Ishikawa (cell line): ENCODE data around the gene OSBPL6.

Experiments
- CEBPB ChIP-seq: IDR thresholded peaks from 2 replicates; pipeline ENCODE4 v1.6.1; 2012
- CREB1 ChIP-seq: IDR thresholded peaks from 2 replicates; pipeline ENCODE4 v1.6.1; 2012; ENCODE audit warnings: low read depth
- EGR1 ChIP-seq: IDR thresholded peaks from 2 replicates; pipeline ENCODE4 v1.6.1; 2012
- EP300 ChIP-seq: IDR thresholded peaks from 2 replicates; pipeline ENCODE4 v1.6.1; 2012; ENCODE audit warnings: borderline replicate concordance
- FOXM1 ChIP-seq: IDR thresholded peaks from 2 replicates; pipeline ENCODE4 v1.6.1; 2012; ENCODE audit warnings: low read depth, borderline replicate concordance
- NFIC ChIP-seq: IDR thresholded peaks from 2 replicates; pipeline ENCODE4 v1.6.1; 2012
- RAD21 ChIP-seq: IDR thresholded peaks from 2 replicates; pipeline ENCODE4 v1.6.1; 2012; ENCODE audit warnings: low read depth
- TAF1 ChIP-seq: IDR thresholded peaks from 2 replicates; pipeline ENCODE4 v1.6.1; 2012; ENCODE audit warnings: low read depth, mild to moderate bottlenecking
- TCF12 ChIP-seq: IDR thresholded peaks from 2 replicates; pipeline ENCODE4 v1.6.1; 2012; ENCODE audit warnings: low read depth
- TEAD4 ChIP-seq: IDR thresholded peaks from 2 replicates; pipeline ENCODE4 v1.6.1; 2012
- YY1 ChIP-seq: IDR thresholded peaks from 2 replicates; pipeline ENCODE4 v1.6.1; 2012; ENCODE audit warnings: low read depth
- ZBTB7A ChIP-seq: IDR thresholded peaks from 2 replicates; pipeline ENCODE4 v1.6.1; 2012; ENCODE audit warnings: low read depth
- TF ChIP-seq, protein P1 (sequence below): IDR thresholded peaks from 2 replicates; pipeline ENCODE4 v1.6.1; 2012
- TF ChIP-seq, protein P2 (sequence below): IDR thresholded peaks from 2 replicates; pipeline ENCODE4 v1.6.1; 2012
- TF ChIP-seq, protein P3 (sequence below): IDR thresholded peaks from 2 replicates; pipeline ENCODE4 v1.6.1; 2012; ENCODE audit warnings: low read depth, mild to moderate bottlenecking

The OSBPL6 gene

DNA sequence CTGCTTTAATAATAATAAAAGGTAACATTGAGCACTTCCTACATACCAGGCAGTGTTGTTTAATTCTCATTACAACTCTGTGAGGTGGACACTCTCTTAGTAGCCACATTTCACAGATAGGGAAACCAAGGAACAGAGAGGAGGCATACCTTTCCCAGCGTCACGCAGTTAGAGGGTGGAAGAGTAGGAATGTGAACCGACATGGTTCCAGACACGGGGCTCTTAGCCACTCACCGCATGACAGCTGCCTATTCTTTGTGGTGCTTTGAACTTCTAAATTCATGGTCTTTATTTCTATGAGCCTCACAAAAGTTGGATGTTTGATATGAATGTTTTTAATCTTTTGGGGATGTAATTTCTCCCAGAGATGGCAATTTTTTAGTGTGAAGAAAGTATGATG, 76.0 kb downstream of the OSBPL6 start:
- TF ChIP-seq TCF12 (no peak), YY1 (no peak), CREB1 (no peak), NFIC (no peak), EP300 (no peak), ZBTB7A (no peak)
- TF ChIP-seq, protein P1, sequence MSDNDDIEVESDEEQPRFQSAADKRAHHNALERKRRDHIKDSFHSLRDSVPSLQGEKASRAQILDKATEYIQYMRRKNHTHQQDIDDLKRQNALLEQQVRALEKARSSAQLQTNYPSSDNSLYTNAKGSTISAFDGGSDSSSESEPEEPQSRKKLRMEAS, result no peak

DNA sequence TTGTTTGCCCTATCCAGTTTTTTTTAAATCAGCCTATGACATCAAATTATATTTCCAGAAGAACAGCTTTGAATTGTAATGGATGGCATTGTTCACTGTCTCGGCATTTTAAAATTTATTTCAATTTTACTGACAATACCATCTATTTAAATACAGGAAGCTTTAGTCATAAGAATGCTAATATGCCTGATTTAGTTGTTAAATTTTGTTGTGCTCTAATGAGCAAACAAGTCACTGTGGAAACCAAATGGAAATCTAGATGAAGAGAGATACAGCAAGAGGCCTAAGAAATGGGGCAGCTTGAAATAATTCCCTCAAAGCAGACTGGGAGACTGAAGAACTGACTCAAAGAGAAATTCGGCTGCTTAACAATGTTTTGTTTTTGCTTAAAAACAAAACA, 76.8 kb downstream of the OSBPL6 start:
- no peak for TF ChIP-seq EP300
- no peak for TF ChIP-seq TCF12
- TF ChIP-seq FOXM1, result no peak
- no peak for TF ChIP-seq TEAD4
- TF ChIP-seq CEBPB, result no peak
- TF ChIP-seq, protein P2, sequence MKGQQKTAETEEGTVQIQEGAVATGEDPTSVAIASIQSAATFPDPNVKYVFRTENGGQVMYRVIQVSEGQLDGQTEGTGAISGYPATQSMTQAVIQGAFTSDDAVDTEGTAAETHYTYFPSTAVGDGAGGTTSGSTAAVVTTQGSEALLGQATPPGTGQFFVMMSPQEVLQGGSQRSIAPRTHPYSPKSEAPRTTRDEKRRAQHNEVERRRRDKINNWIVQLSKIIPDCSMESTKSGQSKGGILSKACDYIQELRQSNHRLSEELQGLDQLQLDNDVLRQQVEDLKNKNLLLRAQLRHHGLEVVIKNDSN, result no peak
- no peak for TF ChIP-seq TAF1
- TF ChIP-seq YY1, result no peak
- TF ChIP-seq, protein P1, result no peak
- TF ChIP-seq RAD21, result no peak
- no peak for TF ChIP-seq CREB1
- TF ChIP-seq NFIC, result no peak
- no peak for TF ChIP-seq ZBTB7A
- TF ChIP-seq EGR1, result no peak

DNA sequence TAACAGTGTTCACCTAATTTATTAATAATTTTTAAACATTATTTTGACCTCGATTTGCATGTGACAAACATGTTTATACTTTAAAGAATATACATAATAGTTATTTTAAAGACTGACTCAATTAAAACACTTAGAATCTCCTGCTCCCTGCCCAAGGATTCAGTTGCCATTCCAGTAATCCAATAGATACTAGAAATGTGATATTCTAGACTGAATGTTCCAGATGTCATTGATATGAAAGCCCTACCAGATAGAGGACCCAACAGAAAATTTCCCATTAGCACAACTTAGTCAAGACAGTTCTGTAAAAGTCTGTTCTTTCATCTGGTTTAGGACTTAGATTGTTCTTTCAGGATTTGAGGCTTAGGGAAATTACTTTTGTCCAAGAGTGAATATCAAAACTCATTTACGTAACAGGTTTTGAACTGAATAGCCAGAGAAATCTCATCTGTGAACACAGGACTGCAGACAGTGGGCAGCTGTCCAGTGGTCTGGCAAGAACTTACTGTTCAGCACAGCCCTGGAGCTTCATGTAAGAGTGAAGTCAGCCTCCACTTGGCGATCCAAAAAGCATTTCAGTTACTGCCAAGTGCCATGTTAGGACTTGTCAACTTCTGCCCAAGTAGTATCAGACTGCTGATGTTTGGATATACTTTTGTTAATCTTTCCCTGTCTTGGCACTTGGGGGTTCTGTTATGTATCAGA, 77.5 kb downstream of the OSBPL6 start:
- TF ChIP-seq, protein P3, sequence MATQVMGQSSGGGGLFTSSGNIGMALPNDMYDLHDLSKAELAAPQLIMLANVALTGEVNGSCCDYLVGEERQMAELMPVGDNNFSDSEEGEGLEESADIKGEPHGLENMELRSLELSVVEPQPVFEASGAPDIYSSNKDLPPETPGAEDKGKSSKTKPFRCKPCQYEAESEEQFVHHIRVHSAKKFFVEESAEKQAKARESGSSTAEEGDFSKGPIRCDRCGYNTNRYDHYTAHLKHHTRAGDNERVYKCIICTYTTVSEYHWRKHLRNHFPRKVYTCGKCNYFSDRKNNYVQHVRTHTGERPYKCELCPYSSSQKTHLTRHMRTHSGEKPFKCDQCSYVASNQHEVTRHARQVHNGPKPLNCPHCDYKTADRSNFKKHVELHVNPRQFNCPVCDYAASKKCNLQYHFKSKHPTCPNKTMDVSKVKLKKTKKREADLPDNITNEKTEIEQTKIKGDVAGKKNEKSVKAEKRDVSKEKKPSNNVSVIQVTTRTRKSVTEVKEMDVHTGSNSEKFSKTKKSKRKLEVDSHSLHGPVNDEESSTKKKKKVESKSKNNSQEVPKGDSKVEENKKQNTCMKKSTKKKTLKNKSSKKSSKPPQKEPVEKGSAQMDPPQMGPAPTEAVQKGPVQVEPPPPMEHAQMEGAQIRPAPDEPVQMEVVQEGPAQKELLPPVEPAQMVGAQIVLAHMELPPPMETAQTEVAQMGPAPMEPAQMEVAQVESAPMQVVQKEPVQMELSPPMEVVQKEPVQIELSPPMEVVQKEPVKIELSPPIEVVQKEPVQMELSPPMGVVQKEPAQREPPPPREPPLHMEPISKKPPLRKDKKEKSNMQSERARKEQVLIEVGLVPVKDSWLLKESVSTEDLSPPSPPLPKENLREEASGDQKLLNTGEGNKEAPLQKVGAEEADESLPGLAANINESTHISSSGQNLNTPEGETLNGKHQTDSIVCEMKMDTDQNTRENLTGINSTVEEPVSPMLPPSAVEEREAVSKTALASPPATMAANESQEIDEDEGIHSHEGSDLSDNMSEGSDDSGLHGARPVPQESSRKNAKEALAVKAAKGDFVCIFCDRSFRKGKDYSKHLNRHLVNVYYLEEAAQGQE, result no peak
- TF ChIP-seq CEBPB, result no peak
- TF ChIP-seq TCF12, result no peak
- TF ChIP-seq ZBTB7A, result no peak
- no peak for TF ChIP-seq TAF1
- no peak for TF ChIP-seq RAD21
- TF ChIP-seq CREB1, result no peak
- no peak for TF ChIP-seq NFIC
- TF ChIP-seq, protein P2, result no peak
- no peak for TF ChIP-seq EGR1

DNA sequence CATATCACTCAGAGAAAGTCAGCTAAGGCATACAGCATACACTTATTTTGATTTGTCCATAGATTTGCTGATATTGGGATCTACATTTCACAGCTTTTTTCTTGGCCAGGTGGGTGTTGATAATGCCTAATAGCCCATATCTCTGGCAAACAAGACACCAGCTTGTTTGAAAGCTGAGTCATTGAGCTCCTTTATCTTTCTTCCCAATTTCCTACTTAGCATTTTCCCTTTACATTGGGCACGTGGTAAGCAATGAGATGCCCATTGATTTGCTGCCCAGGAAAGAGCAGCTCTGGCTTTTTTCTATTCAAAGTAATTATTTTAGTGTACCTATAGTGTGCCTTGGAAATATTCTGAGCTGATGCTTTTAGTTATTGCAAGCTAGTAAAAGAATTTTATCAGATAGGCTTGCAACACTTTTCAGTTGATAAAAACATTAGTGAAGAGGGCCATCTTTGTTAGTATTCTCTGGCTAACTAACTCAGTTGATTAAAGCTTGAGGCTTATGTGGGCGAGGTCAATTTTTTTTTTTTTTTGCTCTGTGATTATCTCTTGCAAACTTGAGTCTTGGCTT, 79.6 kb downstream of the OSBPL6 start:
- TF ChIP-seq YY1 (no peak), FOXM1 (no peak), NFIC (no peak), TCF12 (no peak), CEBPB (no peak), ZBTB7A (no peak), RAD21 (no peak), TEAD4 (no peak)
- TF ChIP-seq, protein P1, result no peak

DNA sequence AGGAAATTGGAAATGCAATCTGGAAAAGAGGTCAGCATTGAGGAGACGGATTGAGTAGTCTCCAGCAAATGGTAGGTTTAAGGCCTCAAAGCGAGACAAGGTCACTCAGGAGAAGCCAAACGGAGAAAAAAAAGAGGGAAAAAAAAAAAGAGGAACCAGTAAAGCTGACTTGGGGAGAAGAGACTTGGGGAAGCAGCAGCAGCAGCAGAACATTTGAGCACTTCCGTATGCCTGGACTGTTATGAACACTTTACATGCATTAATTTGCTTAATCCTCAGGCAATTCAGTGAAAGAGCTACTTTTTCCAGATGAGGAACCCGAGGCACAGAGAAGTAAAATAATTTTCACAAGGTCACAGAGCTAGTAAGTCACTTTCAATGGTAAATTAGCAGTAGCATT, 81.3 kb downstream of the OSBPL6 start:
- no peak for TF ChIP-seq TAF1
- TF ChIP-seq, protein P1, result no peak
- no peak for TF ChIP-seq RAD21

DNA sequence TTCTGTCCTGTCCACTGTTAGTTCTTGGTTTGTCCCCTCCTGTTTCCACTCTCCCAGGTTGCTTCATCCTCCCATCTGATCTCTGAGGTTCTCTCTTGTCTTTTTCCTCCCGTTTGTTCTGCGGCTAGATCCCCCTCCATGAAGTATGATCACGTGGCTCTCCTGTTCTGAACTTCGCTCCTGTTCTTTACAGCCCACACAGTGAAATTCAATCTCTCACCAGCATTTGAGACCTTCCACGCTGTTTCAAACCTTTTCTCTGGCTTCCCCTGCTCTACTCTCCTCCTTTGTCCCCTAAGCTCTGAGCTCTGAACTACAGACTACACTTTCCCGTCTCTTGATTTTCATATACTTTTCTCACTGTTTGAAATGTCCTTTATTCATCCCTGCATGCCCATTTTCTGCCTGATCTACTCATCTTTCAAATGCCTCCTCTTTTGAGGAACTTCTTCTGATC, 83.5 kb downstream of the OSBPL6 start:
- TF ChIP-seq, protein P2, result peak; percentile 80
- TF ChIP-seq TAF1, result no peak

DNA sequence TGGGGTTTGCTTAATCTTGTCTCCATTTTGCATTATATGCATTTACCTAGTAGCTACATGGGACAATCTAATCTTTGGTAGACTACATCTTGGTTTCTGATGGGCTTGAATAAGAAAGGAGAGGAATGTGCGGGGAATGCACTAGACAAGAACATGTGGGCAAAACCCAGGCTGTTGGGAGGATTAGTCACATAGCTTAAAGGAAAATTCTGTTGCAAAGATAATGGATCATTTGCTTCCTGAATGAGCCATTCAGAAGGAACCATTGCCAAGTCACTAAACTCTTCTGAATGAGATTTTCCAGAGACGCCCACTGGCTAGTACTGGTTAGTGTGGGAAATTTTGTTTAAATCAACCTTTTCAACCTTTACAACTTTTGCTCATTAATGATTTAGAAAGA, 84.8 kb downstream of the OSBPL6 start:
- TF ChIP-seq EP300 (no peak), EGR1 (no peak), YY1 (no peak), ZBTB7A (no peak), FOXM1 (no peak), CEBPB (no peak), NFIC (no peak), TEAD4 (no peak), RAD21 (no peak), TAF1 (no peak)
- TF ChIP-seq, protein P1, result no peak
- TF ChIP-seq, protein P2, result no peak
